GM12864 (cell line): Measurements from ENCODE around the gene PELI3.
"Not testable (repeated sequence)": the region's sequence is repeated elsewhere in the genome, so short reads cannot be mapped to it uniquely, and the experiment has no call there.

Experiments
- DNase-seq: peaks from one replicate; pipeline ENCODE4 v3.0.0-alpha.2; 2011; ENCODE audit warnings: low read depth
- H3K4me3 ChIP-seq: 2 replicates; pipeline ENCODE4 v1.5.1; 2011; ENCODE audit warnings: mild to moderate bottlenecking, low read depth, low read length, control low read depth
- TF ChIP-seq, protein P1 (sequence below): IDR thresholded peaks from 2 replicates; pipeline ENCODE4 v1.5.1; 2011; ENCODE audit warnings: low read depth, mild to moderate bottlenecking, moderate library complexity, low read length, control low read depth, inconsistent platforms; ENCODE audit errors: missing control alignments

Gene PELI3

DNA sequence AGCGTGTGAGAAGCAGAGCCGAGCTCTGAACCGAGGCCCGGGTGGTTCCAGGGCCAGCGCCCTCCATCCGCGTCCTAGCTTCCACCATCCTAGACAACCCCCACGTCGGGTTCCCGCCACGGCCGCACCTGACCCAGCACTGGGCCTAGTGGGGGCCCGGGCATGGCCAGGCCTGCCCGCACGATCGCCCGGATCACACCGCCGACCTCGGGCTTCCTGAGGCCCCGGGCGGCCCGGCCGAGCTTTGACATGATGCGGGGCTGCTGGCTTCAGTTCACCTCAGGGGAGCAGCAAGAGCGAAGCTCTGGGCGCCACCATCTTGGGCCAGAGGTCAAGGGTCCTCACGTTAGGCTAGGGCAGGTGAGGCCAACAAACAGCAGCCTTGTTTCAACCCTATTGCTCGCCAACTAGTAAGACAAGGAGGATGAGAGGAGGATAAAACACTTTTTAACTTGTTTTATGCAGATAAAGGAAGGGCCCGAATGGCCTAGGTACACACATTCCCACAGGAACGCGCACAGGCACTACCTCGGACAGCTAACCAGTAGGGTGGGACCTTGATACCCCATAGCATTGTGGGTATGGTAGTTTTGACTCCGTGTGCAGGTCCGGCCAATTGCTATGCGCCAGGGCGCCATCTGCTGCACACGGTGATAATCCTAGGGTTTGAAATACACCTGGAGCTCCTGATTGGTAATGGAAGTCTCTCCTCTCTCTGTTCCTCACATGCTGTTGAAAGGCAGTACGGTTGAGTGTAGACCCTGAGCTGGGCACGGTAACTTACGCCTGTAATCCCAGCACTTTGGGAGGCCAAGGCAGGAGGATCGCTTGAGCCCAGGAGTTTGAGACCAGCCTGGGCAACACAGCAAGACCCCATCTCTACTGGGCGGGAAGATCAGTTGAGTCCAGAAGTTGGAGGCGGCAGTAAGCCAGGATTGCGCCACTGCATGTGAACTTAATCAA is 27.9 kb upstream of the PELI3 start, which contains the start of gene MRPL11:
Gene MRPL11 (minus strand): TSS at position 345 of the 963 bp plus-strand sequence. CDS start 94 bp downstream, at position 251.
- TF ChIP-seq, protein P1, sequence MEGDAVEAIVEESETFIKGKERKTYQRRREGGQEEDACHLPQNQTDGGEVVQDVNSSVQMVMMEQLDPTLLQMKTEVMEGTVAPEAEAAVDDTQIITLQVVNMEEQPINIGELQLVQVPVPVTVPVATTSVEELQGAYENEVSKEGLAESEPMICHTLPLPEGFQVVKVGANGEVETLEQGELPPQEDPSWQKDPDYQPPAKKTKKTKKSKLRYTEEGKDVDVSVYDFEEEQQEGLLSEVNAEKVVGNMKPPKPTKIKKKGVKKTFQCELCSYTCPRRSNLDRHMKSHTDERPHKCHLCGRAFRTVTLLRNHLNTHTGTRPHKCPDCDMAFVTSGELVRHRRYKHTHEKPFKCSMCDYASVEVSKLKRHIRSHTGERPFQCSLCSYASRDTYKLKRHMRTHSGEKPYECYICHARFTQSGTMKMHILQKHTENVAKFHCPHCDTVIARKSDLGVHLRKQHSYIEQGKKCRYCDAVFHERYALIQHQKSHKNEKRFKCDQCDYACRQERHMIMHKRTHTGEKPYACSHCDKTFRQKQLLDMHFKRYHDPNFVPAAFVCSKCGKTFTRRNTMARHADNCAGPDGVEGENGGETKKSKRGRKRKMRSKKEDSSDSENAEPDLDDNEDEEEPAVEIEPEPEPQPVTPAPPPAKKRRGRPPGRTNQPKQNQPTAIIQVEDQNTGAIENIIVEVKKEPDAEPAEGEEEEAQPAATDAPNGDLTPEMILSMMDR, result peak; percentile 78
- peak within 1 kb of the TSS; percentile 75 for H3K4me3 ChIP-seq
- peak; percentile 87 for DNase-seq

DNA sequence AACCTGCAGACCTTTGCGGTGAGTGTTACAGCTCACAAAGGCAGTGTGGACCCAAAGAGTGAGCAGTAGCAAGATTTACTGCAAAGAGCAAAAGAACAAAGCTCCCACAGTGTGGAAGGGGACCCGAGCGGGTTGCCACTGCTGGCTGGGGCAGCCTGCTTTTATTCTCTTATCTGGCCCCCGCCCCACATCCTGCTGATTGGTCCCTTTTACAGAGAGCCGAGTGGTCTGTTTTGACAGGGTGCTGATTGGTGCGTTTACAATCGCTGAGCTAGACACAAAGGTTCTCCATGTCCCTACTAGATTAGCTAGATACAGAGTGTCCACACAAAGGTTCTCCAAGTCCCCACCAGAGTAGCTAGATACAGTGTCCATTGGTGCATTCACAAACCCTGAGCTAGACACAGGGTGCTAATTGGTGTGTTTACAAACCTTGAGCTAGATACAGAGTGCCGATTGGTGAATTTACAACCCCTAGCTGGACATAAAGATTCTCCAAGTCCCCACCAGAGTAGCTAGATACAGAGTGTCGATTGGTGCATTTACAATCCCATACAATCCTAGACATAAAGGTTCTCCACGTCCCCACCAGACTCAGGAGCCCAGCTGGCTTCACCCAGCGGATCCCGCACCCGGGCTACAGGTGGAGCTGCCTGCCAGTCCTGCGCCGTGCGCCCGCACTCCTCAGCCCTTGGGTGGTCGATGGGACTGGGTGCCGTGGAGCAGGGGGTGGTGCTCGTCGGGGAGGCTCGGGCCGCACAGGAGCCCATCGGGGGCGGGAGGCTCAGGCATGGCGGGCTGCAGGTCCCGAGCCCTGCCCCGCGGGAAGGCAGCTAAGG is 26.4 kb upstream of the PELI3 start:
- not testable (repeated sequence) for DNase-seq, H3K4me3 ChIP-seq

DNA sequence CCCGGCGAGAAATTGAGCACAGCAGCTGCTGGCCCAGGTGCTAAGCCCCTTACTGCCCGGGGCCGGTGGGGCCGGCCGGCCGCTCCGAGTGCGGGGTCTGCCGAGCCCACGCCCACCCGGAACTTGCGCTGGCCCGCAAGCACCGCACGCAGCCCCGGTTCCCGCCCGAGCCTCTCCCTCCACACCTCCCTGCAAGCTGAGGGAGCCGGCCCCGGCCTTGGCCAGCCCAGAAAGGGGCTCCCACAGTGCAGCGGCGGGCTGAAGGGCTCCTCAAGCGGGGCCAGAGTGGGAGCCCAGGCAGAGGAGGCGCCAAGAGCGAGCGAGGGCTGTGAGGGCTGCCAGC is 25.8 kb upstream of the PELI3 start:
- H3K4me3 ChIP-seq, DNase-seq: not testable (repeated sequence)

DNA sequence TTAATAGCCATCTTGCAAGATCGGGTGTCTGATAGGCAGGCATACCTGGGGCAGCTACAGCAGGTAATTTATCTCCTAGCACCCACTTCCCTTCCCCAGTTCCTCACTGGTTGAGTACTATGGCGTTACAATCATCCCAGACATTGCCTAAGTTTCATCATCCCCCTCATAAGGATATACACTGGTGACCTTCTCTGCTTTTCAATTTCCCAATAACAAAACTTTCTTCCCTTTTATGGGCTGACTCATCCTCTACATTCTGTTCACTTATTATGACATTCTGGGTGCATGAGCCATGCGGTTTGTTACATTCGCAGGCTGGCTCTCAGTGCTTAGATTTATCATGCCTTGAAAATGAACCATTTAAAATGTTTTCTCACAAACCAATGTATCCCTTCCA is 23.1 kb upstream of the PELI3 start:
- DNase-seq, result no peak
- no peak overlapping the region for H3K4me3 ChIP-seq
- TF ChIP-seq, protein P1, result no peak

DNA sequence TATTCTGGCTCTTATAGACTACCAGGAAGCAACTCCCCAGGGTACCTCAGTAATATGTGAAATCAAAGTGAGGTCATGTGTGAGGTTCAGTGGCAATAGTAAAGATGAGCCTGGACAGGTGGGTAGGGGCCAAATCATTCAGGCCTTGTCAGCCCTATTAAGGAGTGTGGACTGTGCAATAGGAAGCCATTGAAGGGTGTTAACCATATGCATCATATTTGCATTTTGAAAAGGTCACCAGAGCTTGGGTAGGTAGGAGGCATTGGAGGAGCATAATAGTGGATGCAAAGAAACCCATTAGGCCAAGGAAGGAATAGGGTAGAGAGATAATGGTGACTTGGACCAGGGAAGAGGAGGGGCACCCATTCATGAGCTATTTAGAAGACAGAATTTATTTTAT is 19.7 kb upstream of the PELI3 start:
- no peak overlapping the region for H3K4me3 ChIP-seq
- TF ChIP-seq, protein P1, result no peak
- DNase-seq, result no peak

DNA sequence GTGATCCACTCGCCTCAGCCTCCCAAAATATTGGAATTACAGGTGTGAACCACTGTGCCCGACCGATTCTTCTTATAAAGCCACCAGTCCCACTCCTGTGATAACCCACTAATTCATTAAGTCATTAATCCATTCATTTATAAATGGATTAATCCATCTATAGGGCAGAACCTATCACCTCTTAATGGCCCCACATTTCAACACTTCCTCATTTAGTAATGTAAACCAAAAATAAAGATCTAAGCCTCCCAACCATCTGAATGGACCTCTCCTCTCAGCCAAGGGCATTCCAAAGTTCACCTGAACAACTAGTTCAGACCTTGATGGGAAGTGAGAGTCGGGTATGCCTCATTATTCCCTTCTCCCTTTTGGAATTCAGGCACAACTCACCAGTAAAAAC is 18.2 kb upstream of the PELI3 start:
- no peak for DNase-seq
- no peak overlapping the region for H3K4me3 ChIP-seq
- TF ChIP-seq, protein P1, result no peak

DNA sequence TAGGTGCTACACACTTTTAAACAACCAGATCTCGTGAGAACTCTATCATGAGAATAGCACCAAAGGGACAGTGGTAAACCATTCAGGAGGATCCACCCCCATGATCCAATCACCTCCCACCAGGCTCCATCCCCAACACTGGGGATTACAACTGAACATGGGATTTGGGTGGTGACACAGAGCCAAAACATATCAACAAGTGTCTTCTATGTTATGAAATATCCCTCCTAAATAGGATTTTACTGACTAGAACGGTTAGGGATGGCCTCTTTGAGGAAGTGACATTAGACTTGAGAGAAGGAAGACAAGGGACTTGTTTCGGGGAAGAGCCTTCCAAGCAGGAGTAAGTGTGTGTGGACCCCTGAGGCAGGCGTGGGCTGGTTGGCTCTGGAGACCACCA is 16.1 kb upstream of the PELI3 start:
- no peak for DNase-seq
- H3K4me3 ChIP-seq, result no peak overlapping the region
- TF ChIP-seq, protein P1, result no peak

DNA sequence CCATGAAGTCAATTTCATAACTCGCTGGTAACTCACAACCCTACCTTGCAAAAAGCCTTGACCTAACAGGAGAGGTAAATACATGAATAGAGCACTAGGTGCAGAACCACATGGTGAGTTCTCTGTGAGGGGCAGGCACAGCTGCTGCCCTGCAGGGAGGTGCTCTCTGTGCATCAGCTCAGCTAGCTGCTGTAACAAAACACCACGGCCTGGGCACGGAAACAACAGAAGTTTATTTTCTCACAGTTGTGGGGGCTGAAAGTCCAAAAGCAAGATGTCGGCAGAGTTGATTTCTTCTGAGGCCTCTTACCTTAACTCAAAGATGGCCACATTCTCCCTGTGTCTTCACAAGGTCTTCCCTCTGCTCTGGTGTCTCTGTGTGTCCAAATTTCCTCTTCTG is 15.0 kb upstream of the PELI3 start:
- H3K4me3 ChIP-seq, result no peak overlapping the region
- TF ChIP-seq, protein P1, result no peak
- DNase-seq, result no peak
